A673 (cell line): ENCODE measurements around the gene GIMD1.

ENCODE experiments used
- CTCF ChIP-seq: fragments of 300-800, 200-600 bp; sonication (generic); conservative IDR thresholded peaks from 2 replicates; pipeline ENCODE4 v1.5.1; 2017; ENCODE audit warnings: low read depth, mild to moderate bottlenecking, antibody characterized with exemption, low read length, moderate library complexity, mixed read lengths
- EZH2 ChIP-seq: fragments of 200-600 bp; sonication (generic); IDR thresholded peaks from 2 replicates; pipeline ENCODE4 v1.6.1; 2017; ENCODE audit warnings: borderline replicate concordance, low read depth, mild to moderate bottlenecking, mixed read lengths, antibody characterized with exemption, low read length; ENCODE audit not compliant: poor library complexity, severe bottlenecking

GRCh38 chr4:106315476-106315967 lies 53.1 kb downstream of the GIMD1 start:
- TF ChIP-seq CTCF (no peak), EZH2 (no peak)
